Suprapubic skin (tissue), 4 donors: Measurements from ENCODE around the gene NARS2. TPM values are rescaled to one million over a fixed set of nuclear protein-coding genes. Genes with fewer than 3 reads are reported as not detected.
"Not testable (repeated sequence)": the region's sequence is repeated elsewhere in the genome, so short reads cannot be mapped to it uniquely, and the experiment has no call there.

ENCODE experiments used
- DNase-seq, 2 donors: peaks; one replicate each; pipeline ENCODE4 v3.0.0-alpha.2; 2019; ENCODE audit warnings: low spot score in 2 of 2
- H3K27ac ChIP-seq: fragments of 200-600 bp; sonication (generic); one replicate; pipeline ENCODE4 v1.5.1; 2019
- H3K27me3 ChIP-seq: fragments of 200-600 bp; sonication (generic); one replicate; pipeline ENCODE4 v1.5.1; 2019
- H3K36me3 ChIP-seq: fragments of 200-600 bp; sonication (generic); one replicate; pipeline ENCODE4 v1.5.1; 2019
- H3K4me1 ChIP-seq: fragments of 200-600 bp; sonication (generic); one replicate; pipeline ENCODE4 v1.5.1; 2019
- H3K4me3 ChIP-seq: fragments of 200-600 bp; sonication (generic); one replicate; pipeline ENCODE4 v1.5.1; 2019; ENCODE audit warnings: mild to moderate bottlenecking
- H3K9me3 ChIP-seq: fragments of 200-600 bp; sonication (generic); one replicate; pipeline ENCODE4 v1.5.1; 2019
- EP300 ChIP-seq: sonication (generic); formaldehyde crosslinking; IDR thresholded peaks from one replicate; pipeline ENCODE4 v1.6.1; 2017; ENCODE audit warnings: antibody characterized with exemption
- POLR2A ChIP-seq, 2 donors: fragments of 450-650 bp; IDR thresholded peaks; one replicate each; pipeline ENCODE4 v1.6.1; 2017; ENCODE audit warnings: antibody characterized with exemption in 2 of 2, mild to moderate bottlenecking in 2 of 2, moderate library complexity in 2 of 2
- POLR2AphosphoS5 ChIP-seq, 3 donors: sonication (generic); formaldehyde crosslinking; IDR thresholded peaks; one replicate each; pipeline ENCODE4 v1.6.1; 2017; ENCODE audit warnings: antibody characterized with exemption in 3 of 3
- WGBS: methylation state at CpG from one replicate; pipeline ENCODE4 v1.1.5; 2018; 5-methylcytosine and 5-hydroxymethylcytosine counted together
- total RNA-seq, 4 donors: library from RNA; depleted of rRNA; stranded (reverse); fragments of >200 nt; gene quantifications; one replicate each; pipeline ENCODE4 v1.1.0, GENCODE V29; 2016
- TF ChIP-seq, protein P1 (sequence below), 2 donors: fragments of 200-600 bp in 1 of 2; fragments of 450-650 bp in 1 of 2; sonication (generic) in 1 of 2; IDR thresholded peaks; one replicate each; pipeline ENCODE4 v1.5.1; 2016 to 2019; ENCODE audit warnings: antibody characterized with exemption in 2 of 2, mild to moderate bottlenecking in 1 of 2, moderate library complexity in 1 of 2

The NARS2 gene
- total RNA-seq, 4 donors from 2014 or later: 10.9 to 14.7 (median 14.7) TPM

DNA sequence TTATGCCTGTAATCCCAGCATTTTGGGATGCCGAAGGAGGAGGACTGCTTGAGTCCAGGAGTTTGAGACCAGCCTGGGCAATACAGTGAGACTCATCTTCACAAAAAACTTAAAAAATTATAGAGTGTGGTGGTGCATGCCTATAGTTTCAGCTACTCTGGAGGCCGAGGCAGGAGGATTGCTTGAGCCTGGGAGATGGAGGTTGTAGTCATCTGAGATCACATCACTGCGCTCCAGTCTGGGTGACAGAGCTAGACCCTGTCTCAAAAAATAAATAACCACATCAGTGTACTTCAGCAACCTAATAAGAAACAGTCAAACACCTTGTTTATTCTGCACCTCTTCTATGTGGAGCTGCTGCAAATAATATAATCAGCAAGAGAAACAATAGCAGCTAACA is 1.4 kb downstream of the NARS2 start:
- TF ChIP-seq, protein P1, sequence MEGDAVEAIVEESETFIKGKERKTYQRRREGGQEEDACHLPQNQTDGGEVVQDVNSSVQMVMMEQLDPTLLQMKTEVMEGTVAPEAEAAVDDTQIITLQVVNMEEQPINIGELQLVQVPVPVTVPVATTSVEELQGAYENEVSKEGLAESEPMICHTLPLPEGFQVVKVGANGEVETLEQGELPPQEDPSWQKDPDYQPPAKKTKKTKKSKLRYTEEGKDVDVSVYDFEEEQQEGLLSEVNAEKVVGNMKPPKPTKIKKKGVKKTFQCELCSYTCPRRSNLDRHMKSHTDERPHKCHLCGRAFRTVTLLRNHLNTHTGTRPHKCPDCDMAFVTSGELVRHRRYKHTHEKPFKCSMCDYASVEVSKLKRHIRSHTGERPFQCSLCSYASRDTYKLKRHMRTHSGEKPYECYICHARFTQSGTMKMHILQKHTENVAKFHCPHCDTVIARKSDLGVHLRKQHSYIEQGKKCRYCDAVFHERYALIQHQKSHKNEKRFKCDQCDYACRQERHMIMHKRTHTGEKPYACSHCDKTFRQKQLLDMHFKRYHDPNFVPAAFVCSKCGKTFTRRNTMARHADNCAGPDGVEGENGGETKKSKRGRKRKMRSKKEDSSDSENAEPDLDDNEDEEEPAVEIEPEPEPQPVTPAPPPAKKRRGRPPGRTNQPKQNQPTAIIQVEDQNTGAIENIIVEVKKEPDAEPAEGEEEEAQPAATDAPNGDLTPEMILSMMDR (IDR thresholded peaks at IDR 0.05): no peak
- TF ChIP-seq POLR2AphosphoS5 (IDR thresholded peaks at IDR 0.05) (no peak), EP300 (no peak), POLR2A (IDR thresholded peaks at IDR 0.05) (no peak)
- Histone ChIP-seq H3K36me3 (peaks cover 4% of the 10 kb centered on the region), H3K27ac (no peak overlapping the region), H3K9me3 (no peaks in the 10 kb centered on the region), H3K4me1 (peaks cover 27% of the 10 kb centered on the region), H3K4me3 (peak overlapping the region; percentile 84), H3K27me3 (no peaks in the 10 kb centered on the region)
- no peak for DNase-seq
- 89% methylated on average over 3 of the region's 3 CpGs for WGBS

DNA sequence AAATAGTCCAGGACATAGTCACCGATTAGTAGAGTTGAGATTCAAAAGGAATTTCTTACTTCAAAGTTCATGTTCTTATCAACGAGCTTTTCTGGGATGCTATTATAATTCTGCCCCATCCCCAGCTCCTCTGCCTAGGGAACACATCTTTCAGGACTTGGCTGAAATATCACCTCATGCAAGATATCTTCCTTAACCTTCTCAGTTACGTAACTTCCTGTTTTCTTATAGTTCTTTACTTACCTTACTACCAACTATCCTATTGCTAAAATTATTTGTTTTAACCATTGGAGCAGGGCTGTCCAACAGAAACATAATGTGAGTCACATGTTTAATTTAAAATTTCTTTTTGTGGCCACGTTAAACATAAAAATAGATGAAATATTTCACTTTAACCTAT is 2.3 kb downstream of the NARS2 start:
- no peak for TF ChIP-seq POLR2A (IDR thresholded peaks at IDR 0.05)
- no peak for TF ChIP-seq POLR2AphosphoS5 (IDR thresholded peaks at IDR 0.05)
- TF ChIP-seq, protein P1 (IDR thresholded peaks at IDR 0.05): no peak
- no peak for TF ChIP-seq EP300
- H3K27ac ChIP-seq: no peak overlapping the region
- 89% methylated on average over 4 of the region's 4 CpGs for WGBS
- H3K27me3 ChIP-seq: no peaks in the 10 kb centered on the region
- peaks cover 8% of the 10 kb centered on the region for H3K36me3 ChIP-seq
- H3K4me1 ChIP-seq: peaks cover 27% of the 10 kb centered on the region
- H3K9me3 ChIP-seq: no peaks in the 10 kb centered on the region
- no peak overlapping the region for H3K4me3 ChIP-seq
- DNase-seq: no peak

DNA sequence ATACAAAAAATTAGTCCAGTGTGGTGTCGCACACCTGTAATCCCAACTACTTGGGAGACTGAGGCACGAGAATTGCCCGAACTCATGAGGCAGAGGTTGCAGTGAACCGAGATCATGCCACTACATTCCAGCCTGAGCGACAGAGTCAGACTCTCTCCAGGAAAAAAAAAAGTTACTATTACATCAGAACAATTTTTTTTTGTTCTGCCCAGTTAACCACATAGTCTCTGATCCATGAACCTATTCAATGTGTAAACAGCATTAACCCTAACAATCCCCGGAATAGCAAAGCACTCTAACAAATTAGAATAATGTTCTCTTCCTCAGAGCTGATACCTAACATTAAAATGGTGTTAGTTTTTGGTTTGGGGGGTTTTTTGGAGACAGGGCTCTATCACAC is 4.6 kb downstream of the NARS2 start:
- Histone ChIP-seq H3K36me3 (peaks cover 17% of the 10 kb centered on the region), H3K27me3 (no peaks in the 10 kb centered on the region), H3K4me1 (peaks cover 19% of the 10 kb centered on the region), H3K27ac (no peak overlapping the region), H3K4me3 (no peak overlapping the region), H3K9me3 (no peaks in the 10 kb centered on the region)
- 94% methylated on average over 6 of the region's 6 CpGs for WGBS
- no peak for TF ChIP-seq POLR2AphosphoS5 (IDR thresholded peaks at IDR 0.05)
- TF ChIP-seq EP300: no peak
- TF ChIP-seq, protein P1 (IDR thresholded peaks at IDR 0.05): no peak
- TF ChIP-seq POLR2A (IDR thresholded peaks at IDR 0.05): no peak
- no peak for DNase-seq

DNA sequence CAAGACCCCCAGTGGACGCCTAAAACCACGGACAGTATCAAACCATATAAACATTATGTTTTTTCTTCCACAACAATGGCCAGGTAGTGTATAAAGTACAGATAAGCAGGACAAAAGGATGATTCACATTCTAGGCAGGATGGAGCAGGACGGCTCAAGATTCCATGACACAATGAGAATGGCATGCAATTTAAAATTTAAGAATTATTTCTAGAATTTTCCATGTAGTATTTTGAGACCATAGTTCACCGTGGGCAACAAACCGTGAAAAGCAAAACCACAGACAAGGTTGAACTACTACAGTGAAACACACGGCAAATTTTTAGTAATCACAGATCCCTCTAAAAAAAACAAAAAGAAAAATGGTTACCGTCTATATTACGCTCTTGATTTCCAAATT is 7.5 kb downstream of the NARS2 start:
- DNase-seq: no peak
- Histone ChIP-seq H3K27ac (no peak overlapping the region), H3K9me3 (no peaks in the 10 kb centered on the region), H3K4me1 (peaks cover 5% of the 10 kb centered on the region), H3K4me3 (no peak overlapping the region), H3K36me3 (peaks cover 21% of the 10 kb centered on the region), H3K27me3 (no peaks in the 10 kb centered on the region)
- WGBS: 66% methylated on average over 8 of the region's 8 CpGs
- TF ChIP-seq EP300 (no peak), POLR2A (IDR thresholded peaks at IDR 0.05) (no peak), POLR2AphosphoS5 (IDR thresholded peaks at IDR 0.05) (no peak)
- TF ChIP-seq, protein P1 (IDR thresholded peaks at IDR 0.05): no peak

DNA sequence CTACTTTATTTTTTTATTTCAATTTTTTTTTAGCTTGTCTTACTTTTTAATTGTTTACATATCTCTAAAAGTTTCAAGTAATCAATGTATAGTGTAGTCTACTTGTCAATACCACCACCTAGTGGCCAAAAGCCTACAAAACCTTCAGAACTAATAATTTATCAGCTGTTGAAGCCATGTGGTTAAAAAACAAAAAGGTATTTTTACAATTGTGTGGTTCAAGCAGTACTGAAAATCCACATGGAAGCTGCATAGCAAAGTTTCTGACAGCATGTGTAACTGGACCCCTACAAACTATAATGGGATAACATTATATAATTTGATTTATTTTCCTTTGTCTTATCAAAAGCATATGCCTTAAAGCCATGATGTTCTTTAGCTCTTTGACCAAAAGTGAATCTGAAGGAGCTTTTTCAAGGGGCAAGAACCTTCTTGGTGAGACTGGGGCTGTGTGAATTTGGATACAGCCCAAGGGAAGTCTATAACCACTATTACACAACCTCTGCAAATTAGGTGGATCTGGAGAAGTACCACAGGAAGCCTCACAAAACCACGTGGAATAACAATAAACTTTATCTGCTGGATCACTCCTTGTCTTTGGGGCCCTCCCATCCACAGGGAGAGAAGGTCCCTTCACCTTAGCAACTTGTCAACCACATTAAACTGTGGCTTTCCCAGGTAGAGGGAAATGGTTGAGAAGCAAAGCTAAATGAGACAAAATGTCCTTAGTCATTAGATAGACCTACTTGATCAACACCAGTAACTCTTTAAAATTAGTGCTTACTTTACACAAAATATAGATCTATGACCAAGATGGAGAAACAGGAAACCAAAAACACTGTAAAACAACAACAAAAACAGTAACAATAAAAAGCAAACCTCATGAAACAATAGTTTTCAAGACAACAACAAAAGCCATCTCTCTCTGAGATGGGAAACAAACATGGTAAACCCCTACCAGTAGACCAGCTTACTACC is 9.9 kb downstream of the NARS2 start:
- H3K4me3 ChIP-seq: no peak overlapping the region
- peaks cover 21% of the 10 kb centered on the region for H3K36me3 ChIP-seq
- no peak for TF ChIP-seq POLR2A (IDR thresholded peaks at IDR 0.05)
- TF ChIP-seq, protein P1 (IDR thresholded peaks at IDR 0.05): peak; percentile 57 to 60
- H3K27me3 ChIP-seq: no peaks in the 10 kb centered on the region
- H3K9me3 ChIP-seq: no peaks in the 10 kb centered on the region
- peaks cover 25% of the 10 kb centered on the region for H3K4me1 ChIP-seq
- H3K27ac ChIP-seq: no peak overlapping the region
- 37% methylated on average over 1 of the region's 1 CpG for WGBS
- no peak for DNase-seq

DNA sequence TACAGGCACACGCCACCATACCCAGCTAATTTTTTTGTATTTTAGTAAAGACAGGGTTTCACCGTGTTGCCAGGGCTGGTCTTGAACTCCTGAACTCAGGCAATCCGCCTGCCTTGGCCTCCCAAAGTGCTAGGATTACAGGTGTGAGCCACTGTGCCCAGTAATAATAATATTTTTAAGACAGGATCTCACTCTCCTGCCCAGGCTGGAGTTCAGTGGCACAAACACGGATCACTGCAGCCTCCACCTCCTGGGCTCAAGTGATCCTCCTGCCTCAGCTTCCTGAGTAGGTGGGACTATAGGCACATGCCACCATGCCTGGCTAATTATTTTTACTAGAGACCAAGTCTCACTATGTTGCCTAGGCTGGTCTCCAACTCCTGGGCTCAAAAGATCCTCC is 10.6 kb downstream of the NARS2 start:
- WGBS: 69% methylated on average over 4 of the region's 4 CpGs
- peaks cover 21% of the 10 kb centered on the region for H3K36me3 ChIP-seq
- not testable (repeated sequence) for H3K27me3 ChIP-seq, DNase-seq, H3K9me3 ChIP-seq, H3K27ac ChIP-seq, H3K4me3 ChIP-seq
- peaks cover 25% of the 10 kb centered on the region for H3K4me1 ChIP-seq

DNA sequence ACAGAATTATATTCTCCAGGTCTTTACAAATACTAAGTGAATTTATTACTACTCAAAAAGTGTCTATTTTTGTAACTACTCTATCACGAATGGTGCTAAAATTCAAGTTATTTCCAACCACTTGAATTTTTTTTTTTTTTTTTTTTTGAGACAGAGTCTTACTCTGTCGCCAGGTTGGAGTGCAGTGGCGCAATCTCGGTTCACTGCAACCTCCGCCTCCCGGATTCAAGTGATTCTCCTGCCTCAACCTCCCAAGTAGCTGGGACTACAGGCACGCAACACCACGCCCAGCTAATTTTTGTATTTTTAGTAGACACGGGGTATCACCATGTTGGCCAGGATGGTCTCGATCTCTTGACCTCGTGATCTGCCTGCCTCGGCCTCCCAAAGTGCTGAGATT is 11.6 kb downstream of the NARS2 start:
- Histone ChIP-seq H3K4me1 (peaks cover 25% of the 10 kb centered on the region), H3K36me3 (peaks cover 15% of the 10 kb centered on the region)
- H3K27ac ChIP-seq, DNase-seq, H3K27me3 ChIP-seq, H3K4me3 ChIP-seq, H3K9me3 ChIP-seq: not testable (repeated sequence)
- 90% methylated on average over 12 of the region's 12 CpGs for WGBS
